HG03460 (cell line): ENCODE data around the gene ARHGAP28.

Experiments
- ATAC-seq: cut with Tn5 transposase; IDR thresholded peaks from one replicate; pipeline ENCODE4 v1.9.1; 2021; ENCODE audit not compliant: unreplicated experiment

ARHGAP28 gene

DNA sequence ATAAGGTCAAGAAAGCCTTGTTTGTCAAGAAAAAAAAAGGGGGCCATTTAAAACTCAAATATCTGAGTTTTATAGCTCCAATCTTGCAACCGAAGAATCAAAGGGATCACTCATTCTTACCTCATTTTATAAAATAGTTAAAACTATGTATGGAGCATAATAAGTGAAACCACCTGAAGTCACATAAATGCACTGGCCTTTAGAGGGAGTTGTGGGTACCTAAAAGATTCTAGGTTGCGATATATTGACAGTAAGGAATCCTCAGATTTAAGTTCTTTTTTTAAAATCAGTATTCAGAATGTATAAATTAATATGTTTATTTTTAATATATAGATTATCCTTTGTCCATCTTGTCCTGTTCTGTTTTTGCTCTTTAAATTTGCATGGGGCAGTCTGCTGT is 3.4 kb downstream of the ARHGAP28 start:
- no peak for ATAC-seq

DNA sequence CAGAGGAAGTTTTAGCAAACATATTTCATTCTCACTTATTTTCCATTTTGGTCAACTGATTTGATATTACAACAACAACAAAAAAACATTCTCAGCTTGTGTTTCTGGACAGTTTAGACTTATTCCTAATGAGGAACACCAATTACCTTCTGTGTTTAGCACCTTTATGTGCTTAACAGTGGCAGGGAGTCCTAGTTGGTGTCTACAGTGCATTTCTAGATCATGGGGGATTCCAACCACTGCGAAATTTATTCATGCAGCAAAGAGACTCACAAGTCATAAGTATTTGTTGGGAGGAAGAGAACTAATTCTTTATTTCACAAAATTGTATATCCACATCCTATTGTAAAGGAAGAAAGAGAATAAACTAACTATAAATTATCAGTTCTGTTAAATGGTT is 4.2 kb downstream of the ARHGAP28 start:
- ATAC-seq: no peak

- ATAC-seq: no peak
Observed at GRCh38 chr18:6734726-6735430, 5.4 kb downstream of the ARHGAP28 start.

DNA sequence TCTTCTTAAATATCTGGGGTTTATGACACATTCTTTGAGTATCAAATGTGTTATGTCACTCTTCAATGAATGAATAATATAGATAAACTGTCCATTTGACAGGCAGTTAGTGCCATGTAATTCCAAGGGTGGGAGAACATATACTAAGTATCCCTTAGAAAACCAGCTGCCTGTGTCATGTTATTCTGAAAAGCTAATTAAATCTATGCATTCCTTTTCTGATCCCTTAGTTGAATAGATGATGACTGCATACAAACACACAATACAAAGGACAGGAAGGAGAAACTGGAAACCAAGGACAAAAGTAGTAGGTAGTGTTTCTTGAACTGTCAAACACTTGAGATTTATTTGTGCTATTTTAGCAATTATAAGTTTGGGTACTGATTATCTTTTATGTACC is 8.3 kb downstream of the ARHGAP28 start:
- ATAC-seq: no peak

- ATAC-seq: no peak
Observed at GRCh38 chr18:6738622-6739021, 9.1 kb downstream of the ARHGAP28 start.

DNA sequence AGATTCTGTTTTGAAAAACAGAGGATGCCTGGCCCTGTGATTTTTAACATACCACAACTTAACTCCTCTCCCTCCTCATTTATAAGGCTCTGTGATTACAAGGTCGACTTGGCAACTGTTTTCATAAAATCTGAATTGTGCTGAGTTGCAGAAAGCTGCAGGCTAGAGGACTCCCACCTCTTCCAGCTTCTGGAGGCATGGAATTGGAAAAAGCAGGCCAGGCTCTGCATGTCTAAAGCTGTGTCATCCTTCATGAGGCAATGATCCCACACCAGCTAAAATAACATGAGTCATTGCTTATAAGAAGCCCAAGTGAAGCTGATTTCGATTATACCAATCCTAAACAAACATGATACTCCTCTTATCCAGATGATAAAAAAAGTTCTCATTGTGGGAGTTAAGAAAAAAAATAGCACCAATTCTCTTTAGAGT is 11.7 kb downstream of the ARHGAP28 start:
- no peak for ATAC-seq

GRCh38 chr18:6741786-6742185 is 12.3 kb downstream of the ARHGAP28 start:
- no peak for ATAC-seq

DNA sequence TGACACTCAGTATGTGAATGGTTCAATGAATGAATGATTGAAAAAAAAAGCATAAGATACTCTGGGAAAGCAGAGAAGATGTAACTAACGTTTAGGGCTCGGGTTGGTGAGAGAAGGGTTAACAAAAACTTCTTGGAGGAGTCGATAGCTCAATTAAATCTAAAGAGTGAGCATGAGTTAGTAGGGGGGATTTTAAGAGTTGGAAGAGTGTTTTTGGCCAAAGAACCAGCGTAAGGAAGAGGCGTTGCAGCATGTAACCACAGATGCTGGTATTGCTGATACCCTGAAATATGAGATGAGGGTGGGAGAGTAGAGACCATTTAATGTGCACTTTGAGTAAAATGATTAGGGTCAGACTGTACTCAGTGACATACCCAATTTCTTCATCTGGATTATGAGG is 14.5 kb downstream of the ARHGAP28 start:
- no peak for ATAC-seq

GRCh38 chr18:6744816-6745455 is 15.4 kb downstream of the ARHGAP28 start:
- ATAC-seq: no peak

DNA sequence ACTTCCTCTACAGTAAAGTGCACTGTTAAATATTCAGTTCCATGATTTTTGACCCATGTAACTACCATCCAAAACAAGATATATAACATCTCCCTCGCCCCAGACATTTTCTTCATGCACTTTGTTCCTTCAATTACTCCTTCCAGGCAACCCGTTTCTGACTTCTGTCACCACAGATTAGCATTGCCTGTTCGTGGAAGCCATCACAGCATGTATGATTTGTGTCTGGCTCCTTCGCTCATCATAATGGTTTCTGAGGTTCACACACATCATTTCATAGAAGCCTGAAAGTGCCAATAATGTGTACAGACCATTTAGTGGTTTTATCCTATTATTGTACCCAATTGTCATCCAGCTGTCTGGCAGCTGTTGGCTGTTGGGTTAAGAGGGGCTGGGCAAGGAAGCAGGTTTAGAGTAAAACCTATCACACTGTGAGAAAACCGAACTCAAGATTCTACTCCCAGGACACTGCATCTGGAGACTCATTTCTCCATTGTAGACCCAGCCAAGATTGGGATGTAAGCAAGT is 16.1 kb downstream of the ARHGAP28 start:
- no peak for ATAC-seq

GRCh38 chr18:6746386-6746960 is 17.0 kb downstream of the ARHGAP28 start:
- no peak for ATAC-seq

DNA sequence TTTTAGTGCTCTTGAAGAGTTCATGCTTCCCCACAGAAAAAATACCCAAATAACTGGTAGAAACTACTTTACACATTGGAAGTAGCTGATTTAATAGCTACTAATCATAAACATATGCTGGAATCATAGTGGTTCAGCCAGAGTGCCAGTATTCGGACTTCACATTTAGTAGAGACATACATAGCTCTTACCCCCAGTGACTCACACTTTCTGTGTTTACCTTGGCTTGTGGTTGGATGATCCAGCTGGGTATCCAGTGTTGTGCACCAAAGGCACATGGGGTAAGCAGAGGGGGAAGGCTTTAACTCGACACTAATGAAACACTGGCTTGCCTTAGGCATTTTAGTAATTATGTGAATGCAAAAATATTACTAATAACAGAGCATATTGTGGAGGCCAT is 18.1 kb downstream of the ARHGAP28 start:
- no peak for ATAC-seq

- ATAC-seq: no peak
Observed at GRCh38 chr18:6748241-6748640, 18.7 kb downstream of the ARHGAP28 start.

GRCh38 chr18:6750411-6750810 is 20.9 kb downstream of the ARHGAP28 start:
- no peak for ATAC-seq

GRCh38 chr18:6751222-6751621 is 21.7 kb downstream of the ARHGAP28 start:
- no peak for ATAC-seq

GRCh38 chr18:6752202-6752860 is 22.8 kb downstream of the ARHGAP28 start:
- ATAC-seq: no peak

GRCh38 chr18:6755107-6755506 is 25.6 kb downstream of the ARHGAP28 start:
- no peak for ATAC-seq

DNA sequence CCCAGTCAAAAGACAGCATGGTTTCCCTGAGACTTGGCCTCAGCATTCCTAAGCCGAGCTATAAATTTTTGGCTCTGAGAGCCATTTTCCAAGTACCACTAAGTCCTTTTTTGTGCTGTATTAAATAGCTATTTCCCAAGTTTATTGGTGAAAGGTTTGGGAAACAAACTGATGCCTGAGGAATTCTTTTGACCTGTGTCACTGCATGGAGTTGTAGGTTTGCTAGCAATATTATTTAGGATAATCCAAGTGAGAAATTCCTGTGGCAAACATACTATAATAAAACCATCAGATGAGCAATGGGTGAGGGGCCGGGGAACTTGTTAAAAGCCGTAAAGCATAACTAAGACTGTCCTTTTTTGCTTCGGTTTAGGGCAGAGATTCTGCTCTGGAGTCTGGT is 28.4 kb downstream of the ARHGAP28 start:
- ATAC-seq: no peak

- no peak for ATAC-seq
Observed at GRCh38 chr18:6759579-6759978, 30.1 kb downstream of the ARHGAP28 start.

DNA sequence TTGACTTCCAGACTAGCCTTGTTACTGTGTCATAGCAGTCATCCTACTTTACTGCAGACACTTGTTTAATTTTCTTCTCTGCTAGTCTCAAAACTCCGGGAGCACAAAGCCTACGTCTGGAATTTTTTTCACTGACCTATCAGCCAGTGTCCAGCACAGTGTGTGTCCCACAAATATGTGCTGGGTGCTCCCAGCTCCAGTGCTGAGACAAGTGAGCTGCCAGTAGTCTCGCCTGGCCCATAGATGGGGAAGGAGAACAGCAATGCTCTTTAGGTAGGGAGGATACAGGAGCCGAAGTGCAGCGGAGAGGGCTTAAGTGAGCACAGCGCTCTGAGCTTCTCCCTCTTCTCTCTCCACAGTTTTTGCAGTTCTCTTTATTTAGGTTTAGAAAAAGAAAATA is 34.0 kb downstream of the ARHGAP28 start:
- ATAC-seq: no peak

- ATAC-seq: no peak
Observed at GRCh38 chr18:6764382-6764781, 34.9 kb downstream of the ARHGAP28 start.

DNA sequence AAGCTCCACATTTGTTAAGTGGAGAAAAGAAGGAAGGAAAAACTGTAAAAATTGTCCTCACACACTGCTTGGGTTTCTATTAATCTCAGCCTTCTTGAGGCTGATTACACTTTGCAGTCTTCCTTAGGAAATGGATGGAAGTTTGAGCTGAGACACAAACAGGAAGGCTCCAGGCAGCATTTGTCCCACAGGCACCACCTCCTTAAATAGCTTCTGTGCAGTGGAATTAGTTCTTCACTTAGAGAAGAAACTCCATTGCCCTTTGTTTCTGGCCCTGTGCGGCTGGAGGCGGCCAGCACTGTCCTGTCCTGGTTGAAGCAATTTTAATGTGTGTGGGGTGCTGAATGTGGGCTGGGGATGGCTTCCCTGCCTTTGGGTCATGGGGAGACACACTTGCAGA is 44.3 kb downstream of the ARHGAP28 start:
- no peak for ATAC-seq
